Activated T-cell treated with anti-CD3 and anti-CD28 coated beads, Interleukin-2, amount 50 U/mL, for 4 hours (primary cell): Measurements from ENCODE around the gene CSNK2A2. TPM values are rescaled to one million over a fixed set of nuclear protein-coding genes. Genes with fewer than 3 reads are reported as not detected.

Experiments used
- ATAC-seq, 2 donors: fragments of 200-7000 bp; cut with Tn5 transposase; one replicate each; pipeline ENCODE4 v1.10.0; 2021
- DNase-seq: peaks from one replicate; pipeline ENCODE4 v3.0.0-alpha.2; 2020
- H3K27me3 Mint-ChIP-seq: one replicate; pipeline ENCODE4 v1.8.0; 2021; ENCODE audit warnings: low read depth, mixed read lengths
- H3K36me3 Mint-ChIP-seq: one replicate; pipeline ENCODE4 v1.8.0; 2022; ENCODE audit warnings: mixed read lengths; ENCODE audit not compliant: insufficient read depth
- H3K4me1 Mint-ChIP-seq: one replicate; pipeline ENCODE4 v1.8.0; 2021; ENCODE audit warnings: low read depth, mixed read lengths
- H3K4me3 Mint-ChIP-seq: one replicate; pipeline ENCODE4 v1.8.0; 2021; ENCODE audit warnings: mild to moderate bottlenecking, moderate library complexity, mixed read lengths
- H3K9me3 Mint-ChIP-seq: one replicate; pipeline ENCODE4 v1.8.0; 2021; ENCODE audit warnings: mixed read lengths
- total RNA-seq, 3 donors: library from RNA; stranded (reverse); gene quantifications; one replicate each; pipeline ENCODE4 v1.2.1, GENCODE V29; 2021

CSNK2A2 gene
- total RNA-seq, 3 donors from 2014 or later: 94.9 to 100 (median 95.2) TPM

DNA sequence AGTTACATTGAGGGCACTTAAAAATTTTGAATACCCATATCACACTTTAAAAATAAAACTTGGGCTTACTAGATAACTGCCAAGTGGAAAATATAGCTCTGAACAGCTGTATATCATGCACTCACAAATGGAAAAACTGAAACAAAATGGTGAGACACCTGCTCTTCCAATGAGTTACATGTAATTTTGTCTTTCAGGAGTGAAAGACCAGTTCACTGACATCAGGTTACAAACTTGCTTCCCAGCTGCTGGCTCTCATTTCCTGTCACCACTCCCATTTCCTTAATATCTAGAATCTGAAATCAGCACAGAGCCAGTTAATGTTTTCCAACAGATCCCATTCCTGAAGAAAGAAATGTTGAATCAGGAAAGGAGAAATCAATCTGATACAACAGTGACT lies 10.8 kb downstream of the CSNK2A2 start:
- H3K9me3 Mint-ChIP-seq: no peaks in the 10 kb centered on the region
- DNase-seq (no peak), ATAC-seq (no peak)
- H3K4me1 Mint-ChIP-seq: peaks cover 19% of the 10 kb centered on the region
- H3K27me3 Mint-ChIP-seq: no peaks in the 10 kb centered on the region
- peaks cover 51% of the 10 kb centered on the region for H3K36me3 Mint-ChIP-seq
- H3K4me3 Mint-ChIP-seq: no peak overlapping the region

DNA sequence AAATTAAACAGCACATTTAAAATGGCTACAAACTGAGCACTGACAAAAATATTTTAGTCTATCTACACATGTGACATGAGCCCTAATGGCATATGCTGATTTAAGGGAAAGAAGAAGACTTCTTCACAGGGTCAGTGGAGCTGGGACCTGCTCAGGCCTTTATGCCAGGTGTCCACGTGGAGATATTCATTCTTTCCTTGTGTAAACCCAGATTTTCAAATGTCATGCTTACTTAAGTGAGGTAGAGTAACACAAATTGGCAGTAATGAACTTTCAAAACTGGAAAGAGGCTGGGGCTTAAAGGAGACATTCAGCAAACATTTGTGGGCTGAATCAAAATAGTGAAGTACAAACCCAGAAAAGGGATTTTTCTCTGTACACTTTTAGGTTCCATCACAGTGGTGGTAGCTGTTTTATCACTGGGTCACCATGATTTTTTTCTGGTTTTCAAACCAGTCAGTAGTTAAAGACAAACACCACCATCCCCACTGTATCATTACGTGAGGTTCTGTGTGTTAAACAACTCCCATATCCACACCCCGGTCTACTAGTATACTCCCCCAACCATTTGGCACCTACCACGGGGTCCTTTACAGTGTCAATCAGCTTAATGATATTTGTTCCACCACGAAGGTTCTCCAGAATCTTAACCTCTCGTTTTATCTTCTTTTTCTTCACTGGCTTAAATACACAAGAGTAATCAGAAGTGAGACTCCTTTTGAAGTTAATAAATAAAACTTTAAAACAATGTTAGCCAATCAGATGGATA lies 11.5 kb downstream of the CSNK2A2 start:
- H3K4me3 Mint-ChIP-seq: no peak overlapping the region
- DNase-seq: no peak
- no peaks in the 10 kb centered on the region for H3K9me3 Mint-ChIP-seq
- H3K4me1 Mint-ChIP-seq: peaks cover 19% of the 10 kb centered on the region
- H3K27me3 Mint-ChIP-seq: no peaks in the 10 kb centered on the region
- H3K36me3 Mint-ChIP-seq: peaks cover 51% of the 10 kb centered on the region
- no peak for ATAC-seq

DNA sequence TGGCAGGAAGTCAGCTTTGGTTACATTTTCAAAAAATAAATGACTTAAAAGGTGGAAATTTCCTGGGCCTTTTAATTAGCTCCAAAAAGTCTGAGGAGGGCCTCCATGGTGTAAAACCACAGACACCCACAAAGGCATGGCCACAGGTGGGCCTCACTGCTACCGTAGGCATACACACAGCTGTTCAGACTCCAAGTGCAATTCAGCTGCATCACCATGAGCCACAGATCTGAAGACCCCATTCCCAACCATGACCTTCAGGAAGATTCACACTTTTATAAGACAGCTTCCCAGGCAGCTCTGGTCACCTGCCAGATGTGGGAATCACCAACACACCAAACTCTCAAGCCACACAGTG lies 20.6 kb downstream of the CSNK2A2 start:
- H3K27me3 Mint-ChIP-seq: no peaks in the 10 kb centered on the region
- no peak for DNase-seq
- peaks cover 36% of the 10 kb centered on the region for H3K4me1 Mint-ChIP-seq
- peak overlapping the region; percentile 1 for H3K4me3 Mint-ChIP-seq
- H3K36me3 Mint-ChIP-seq: peaks cover 59% of the 10 kb centered on the region
- no peaks in the 10 kb centered on the region for H3K9me3 Mint-ChIP-seq
- ATAC-seq: peak; percentile 72 to 76

DNA sequence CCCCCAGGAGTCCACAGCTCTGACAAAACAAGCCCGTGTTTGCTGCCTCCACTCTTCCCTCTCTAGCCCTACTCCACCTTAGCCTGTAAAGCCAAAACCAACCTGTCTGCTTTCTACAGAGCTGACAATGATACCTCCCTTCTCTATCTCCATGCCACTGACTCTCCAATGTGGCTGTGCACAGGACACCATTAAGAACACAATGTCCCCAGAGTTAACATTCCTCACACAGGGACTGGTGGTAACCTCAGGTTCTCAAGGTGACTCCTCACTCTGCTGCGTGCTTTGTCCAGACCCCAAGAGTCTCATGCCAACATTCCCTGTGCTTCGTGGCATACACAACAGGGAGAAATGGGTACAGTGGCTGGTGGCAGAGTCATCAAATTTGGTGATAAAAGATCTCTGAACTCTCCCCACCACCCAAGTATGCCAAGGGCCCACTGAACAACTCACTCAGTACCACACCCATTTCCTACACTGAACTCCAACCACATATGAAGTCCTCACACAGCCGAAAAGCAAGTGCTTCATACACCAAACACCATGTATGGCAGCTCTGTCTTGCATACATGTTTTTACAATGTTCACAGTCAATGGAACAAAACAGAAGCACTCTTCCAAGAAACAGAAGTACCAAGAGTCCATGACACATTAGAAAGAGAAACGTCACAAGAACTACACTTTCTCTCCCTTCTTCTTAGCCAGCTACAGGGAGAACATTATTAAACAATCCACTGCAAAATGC lies 21.1 kb downstream of the CSNK2A2 start:
- no peak for DNase-seq
- ATAC-seq: peak; percentile 76 to 77
- Mint-ChIP-seq H3K9me3 (no peaks in the 10 kb centered on the region), H3K36me3 (peaks cover 60% of the 10 kb centered on the region), H3K4me1 (peaks cover 36% of the 10 kb centered on the region), H3K4me3 (peak overlapping the region; percentile 1), H3K27me3 (no peaks in the 10 kb centered on the region)

DNA sequence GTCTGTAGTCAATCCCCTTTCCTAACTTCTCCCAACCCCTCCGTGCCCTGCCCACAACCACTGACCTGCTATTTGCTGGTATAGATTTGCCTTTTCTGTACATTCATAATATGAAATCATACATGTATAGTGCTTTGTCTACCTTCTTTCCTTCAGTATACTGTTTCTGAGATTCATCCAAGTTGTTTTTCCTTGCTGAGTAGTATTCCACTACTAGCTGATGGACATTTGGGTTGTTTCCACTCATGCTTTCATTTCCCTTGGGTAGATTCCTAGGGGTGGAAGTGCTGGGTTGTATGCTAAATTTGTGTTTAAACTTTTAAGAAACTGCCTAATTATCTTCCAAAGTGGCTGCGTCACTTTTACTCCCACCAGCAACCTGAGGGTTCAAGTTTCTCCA lies 27.7 kb downstream of the CSNK2A2 start:
- peaks cover 56% of the 10 kb centered on the region for H3K36me3 Mint-ChIP-seq
- no peaks in the 10 kb centered on the region for H3K27me3 Mint-ChIP-seq

DNA sequence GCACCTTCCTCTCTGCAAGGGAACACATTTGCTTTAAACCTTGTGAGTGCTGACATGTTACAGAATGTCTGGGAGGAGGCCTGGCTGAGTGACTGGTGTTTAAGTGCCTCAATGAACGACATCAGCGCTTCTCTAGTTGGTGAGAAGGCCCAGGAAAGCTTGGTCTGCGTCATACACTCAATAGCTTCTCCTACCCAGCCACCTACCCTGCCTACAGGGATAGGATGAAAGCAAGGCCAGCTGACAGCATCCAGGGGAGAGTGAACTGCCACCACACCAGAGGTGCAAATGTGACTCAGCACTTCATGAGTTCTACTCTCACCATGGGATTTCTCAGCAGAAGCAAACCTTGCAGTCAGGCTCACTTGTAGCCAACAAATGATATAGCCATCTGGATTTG lies 37.1 kb downstream of the CSNK2A2 start:
- H3K4me3 Mint-ChIP-seq: no peak overlapping the region
- H3K9me3 Mint-ChIP-seq: no peaks in the 10 kb centered on the region
- no peaks in the 10 kb centered on the region for H3K27me3 Mint-ChIP-seq
- no peaks in the 10 kb centered on the region for H3K4me1 Mint-ChIP-seq
- peaks cover 33% of the 10 kb centered on the region for H3K36me3 Mint-ChIP-seq
- no peak for DNase-seq
- peak in 1 of 2 donors; percentile 41 for ATAC-seq

More for the DNA sequence above, 27.7 kb downstream of the CSNK2A2 start:
- DNase-seq: no peak
- Mint-ChIP-seq H3K9me3 (no peaks in the 10 kb centered on the region), H3K4me3 (no peak overlapping the region), H3K4me1 (peaks cover 3% of the 10 kb centered on the region)
- no peak for ATAC-seq

DNA sequence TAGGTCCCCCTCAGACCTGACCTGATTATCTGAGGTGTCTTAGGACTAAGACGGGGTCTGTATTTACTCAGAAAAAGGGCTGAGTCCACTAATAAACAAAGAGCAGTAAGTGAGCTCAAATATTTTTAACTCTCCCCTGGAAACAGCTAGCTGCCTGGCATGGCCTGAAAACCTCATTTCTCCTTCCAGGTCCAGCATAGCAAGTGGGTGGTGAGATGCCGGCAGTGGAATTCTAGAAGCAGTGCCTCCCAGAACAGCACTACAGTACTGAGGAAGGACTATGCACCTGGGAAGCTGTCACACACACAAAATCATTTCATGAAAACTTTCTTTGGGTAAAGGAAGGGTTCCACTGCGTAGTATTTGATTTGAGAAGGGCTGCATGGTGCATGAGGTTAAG lies 39.2 kb downstream of the CSNK2A2 start:
- H3K9me3 Mint-ChIP-seq: no peaks in the 10 kb centered on the region
- H3K36me3 Mint-ChIP-seq: peaks cover 16% of the 10 kb centered on the region
- no peaks in the 10 kb centered on the region for H3K4me1 Mint-ChIP-seq
- H3K4me3 Mint-ChIP-seq: no peak overlapping the region
- H3K27me3 Mint-ChIP-seq: no peaks in the 10 kb centered on the region
- ATAC-seq (no peak), DNase-seq (no peak)

DNA sequence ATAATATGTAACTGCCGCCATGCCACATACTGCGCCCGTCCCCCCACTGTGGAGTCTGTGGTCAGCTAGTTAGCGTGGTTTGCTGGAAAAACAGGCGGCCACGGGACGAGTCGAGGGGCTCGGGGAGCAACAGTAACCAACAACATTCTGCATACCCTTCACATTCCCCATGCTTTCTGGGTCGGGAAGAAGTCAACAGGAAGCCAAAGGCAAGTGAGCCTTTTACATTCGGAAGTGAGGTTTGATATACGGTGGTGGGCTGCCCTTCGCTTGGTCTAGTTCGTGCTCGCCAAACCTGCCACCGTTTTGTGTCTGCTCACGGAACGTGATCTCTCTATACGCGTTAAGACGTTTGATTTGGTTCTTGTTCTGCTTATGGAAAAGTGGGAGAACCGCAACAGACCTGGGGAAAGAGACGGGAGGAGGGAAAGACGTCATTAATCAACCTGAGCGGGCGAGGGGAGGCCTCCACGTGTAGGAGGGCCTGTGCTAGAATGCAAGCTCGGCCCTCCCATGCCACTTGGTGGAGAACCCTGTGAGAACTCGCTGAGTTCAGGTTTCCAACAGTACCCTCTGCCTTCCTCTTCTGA lies 39.9 kb downstream of the CSNK2A2 start:
- Mint-ChIP-seq H3K4me1 (no peaks in the 10 kb centered on the region), H3K36me3 (peaks cover 11% of the 10 kb centered on the region), H3K4me3 (no peak overlapping the region), H3K27me3 (no peaks in the 10 kb centered on the region), H3K9me3 (no peaks in the 10 kb centered on the region)
- ATAC-seq: no peak
- no peak for DNase-seq

DNA sequence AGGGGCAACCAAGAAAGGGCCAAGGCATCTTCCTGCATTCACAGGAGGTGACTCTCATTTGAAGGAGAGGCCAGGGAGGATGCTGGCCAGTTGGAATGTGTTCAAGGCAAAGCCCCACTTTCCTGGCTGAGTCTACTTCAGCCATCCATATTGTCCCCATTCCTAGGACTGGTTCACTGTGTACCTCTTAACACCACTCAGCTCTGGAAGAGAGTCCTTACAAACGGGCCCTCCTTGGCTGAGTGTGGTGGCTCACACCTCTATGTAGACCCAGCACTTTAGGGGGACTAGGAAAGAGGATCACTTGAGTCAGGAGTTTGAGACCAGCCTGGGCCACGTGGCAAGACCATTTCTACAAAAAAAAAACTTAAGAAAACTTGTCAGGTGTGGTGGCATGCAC lies 40.7 kb downstream of the CSNK2A2 start:
- Mint-ChIP-seq H3K27me3 (no peaks in the 10 kb centered on the region), H3K4me1 (no peaks in the 10 kb centered on the region), H3K4me3 (no peak overlapping the region), H3K9me3 (no peaks in the 10 kb centered on the region), H3K36me3 (peaks cover 6% of the 10 kb centered on the region)
- ATAC-seq (no peak), DNase-seq (no peak)

DNA sequence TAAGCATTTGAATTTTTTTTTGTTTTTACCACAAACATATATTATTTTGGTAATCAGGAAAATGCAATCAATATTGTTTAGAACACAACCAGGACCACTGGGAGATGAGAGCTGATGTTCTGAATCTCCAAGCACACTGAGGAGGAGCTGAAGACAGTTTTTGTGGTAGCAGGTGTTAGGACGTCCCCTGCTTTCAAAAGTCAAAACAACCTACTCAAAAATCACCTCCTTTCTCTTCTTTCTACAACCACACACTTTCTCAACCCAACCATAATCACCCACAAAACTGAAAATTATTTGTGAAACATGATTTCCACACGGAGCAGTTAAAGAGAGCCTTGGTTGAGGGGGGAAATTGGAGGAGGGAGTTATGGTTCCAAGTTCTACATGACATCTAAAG lies 42.1 kb downstream of the CSNK2A2 start:
- DNase-seq (no peak), ATAC-seq (no peak)
- Mint-ChIP-seq H3K9me3 (no peaks in the 10 kb centered on the region), H3K27me3 (no peaks in the 10 kb centered on the region), H3K36me3 (peaks cover 6% of the 10 kb centered on the region), H3K4me3 (no peak overlapping the region), H3K4me1 (no peaks in the 10 kb centered on the region)

DNA sequence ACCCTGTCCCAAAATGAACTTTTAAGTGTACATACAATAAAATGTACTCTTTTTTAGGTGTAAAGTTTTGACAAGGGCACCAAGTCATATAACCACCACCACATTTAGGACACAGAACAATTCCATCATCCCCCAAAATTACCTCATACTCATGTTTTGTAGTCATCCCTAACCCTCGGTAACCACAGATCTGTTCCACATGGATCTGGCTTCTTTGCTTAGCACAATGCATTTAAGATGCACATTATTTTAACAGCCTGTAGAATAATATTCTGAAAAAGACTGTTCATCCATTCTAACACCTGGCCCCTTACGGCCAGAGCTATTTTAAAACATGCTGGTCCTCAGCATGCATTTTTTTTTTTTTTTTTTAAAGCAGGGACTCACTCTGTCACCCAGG lies 43.6 kb downstream of the CSNK2A2 start:
- Mint-ChIP-seq H3K4me1 (no peaks in the 10 kb centered on the region), H3K36me3 (peaks cover 4% of the 10 kb centered on the region), H3K9me3 (no peaks in the 10 kb centered on the region), H3K4me3 (no peak overlapping the region), H3K27me3 (no peaks in the 10 kb centered on the region)
- ATAC-seq (no peak), DNase-seq (no peak)

DNA sequence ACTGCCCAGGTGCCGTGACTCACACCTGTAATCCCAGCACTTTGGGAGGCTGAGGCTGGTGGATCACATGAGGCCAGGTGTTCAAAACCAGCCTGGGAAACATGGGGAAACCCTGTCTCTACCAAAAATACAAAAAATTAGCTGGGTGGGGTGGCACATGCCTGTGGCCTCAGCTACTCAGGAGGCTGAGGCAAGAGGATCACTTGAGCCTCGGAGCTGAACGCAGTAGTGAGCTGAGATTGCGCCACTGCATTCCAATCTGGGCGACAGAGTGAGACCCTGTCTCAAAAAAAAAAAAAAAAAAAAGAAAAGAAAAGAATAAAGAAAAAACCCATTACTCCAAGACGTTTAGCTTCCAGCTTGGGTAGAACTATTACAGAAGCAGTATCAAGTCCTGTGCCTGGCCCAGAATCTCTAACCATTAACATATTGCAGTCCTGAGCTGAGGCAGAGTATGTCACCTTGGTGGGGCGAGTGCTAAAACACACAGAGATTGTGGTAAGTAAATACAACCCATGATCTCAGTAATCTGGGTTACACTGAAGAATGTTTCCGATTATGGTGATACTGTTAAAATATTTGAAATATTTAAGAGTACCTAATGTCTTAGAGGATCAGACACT lies 45.5 kb downstream of the CSNK2A2 start:
- Mint-ChIP-seq H3K27me3 (no peaks in the 10 kb centered on the region), H3K9me3 (no peaks in the 10 kb centered on the region), H3K4me1 (no peaks in the 10 kb centered on the region), H3K36me3 (peaks cover 2% of the 10 kb centered on the region), H3K4me3 (no peak overlapping the region)
- no peak for ATAC-seq
- DNase-seq: no peak

DNA sequence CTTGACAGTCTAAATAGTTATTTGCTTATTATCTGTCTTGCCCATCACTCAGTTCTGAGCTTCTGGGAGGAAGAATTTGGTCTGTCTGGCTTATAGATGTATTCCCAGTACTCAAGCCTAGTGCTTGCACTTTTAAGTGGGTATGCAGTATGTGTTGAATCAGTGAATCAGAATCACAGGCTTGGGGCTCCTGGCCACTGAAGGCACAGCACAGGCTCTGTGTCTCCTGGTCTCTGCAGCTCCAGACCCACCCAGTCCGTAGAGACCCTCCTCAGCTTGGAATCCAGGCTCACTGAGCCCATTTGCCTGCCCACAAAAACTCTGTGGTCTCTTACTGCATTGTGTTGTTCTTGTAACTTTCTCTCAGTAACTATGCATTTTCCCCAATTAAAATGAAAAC lies 49.4 kb downstream of the CSNK2A2 start:
- DNase-seq (no peak), ATAC-seq (no peak)
- Mint-ChIP-seq H3K36me3 (peaks cover 21% of the 10 kb centered on the region), H3K4me3 (no peak overlapping the region), H3K27me3 (no peaks in the 10 kb centered on the region), H3K9me3 (no peaks in the 10 kb centered on the region), H3K4me1 (no peaks in the 10 kb centered on the region)

DNA sequence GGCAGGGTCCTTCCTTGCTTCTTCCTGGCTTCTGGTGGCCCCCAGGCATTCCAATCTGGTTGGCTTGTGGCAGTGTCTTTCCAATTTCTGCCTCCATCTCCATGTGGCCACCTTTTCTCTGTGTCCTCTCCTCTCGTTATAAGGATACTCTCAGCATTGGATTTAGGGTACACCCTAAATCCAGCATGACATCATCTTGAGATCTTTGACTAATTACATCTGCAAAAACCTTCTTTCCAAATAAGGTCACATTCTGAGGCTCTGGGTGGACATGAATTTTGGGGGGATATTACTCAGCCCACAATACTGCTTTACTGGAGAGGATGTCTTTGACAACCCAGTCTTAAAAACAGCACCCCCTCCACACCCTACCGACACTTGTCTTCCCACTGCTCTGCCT lies 49.8 kb downstream of the CSNK2A2 start:
- Mint-ChIP-seq H3K4me1 (no peaks in the 10 kb centered on the region), H3K4me3 (no peak overlapping the region), H3K27me3 (no peaks in the 10 kb centered on the region), H3K9me3 (no peaks in the 10 kb centered on the region), H3K36me3 (peaks cover 22% of the 10 kb centered on the region)
- DNase-seq (no peak), ATAC-seq (no peak)
